Purkinje cell (primary cell): ENCODE results near the gene TNN. TPM values are rescaled to one million over a fixed set of nuclear protein-coding genes. Genes with fewer than 3 reads are reported as not detected.

Source experiments
- polyA plus RNA-seq: library from polyadenylated mRNA; unstranded; fragments of >200 nt; fragmentation: Nextera tagmentation; gene quantifications from 2 replicates; pipeline ENCODE4 v1.2.1, GENCODE V29; 2014

The TNN gene, protein sequence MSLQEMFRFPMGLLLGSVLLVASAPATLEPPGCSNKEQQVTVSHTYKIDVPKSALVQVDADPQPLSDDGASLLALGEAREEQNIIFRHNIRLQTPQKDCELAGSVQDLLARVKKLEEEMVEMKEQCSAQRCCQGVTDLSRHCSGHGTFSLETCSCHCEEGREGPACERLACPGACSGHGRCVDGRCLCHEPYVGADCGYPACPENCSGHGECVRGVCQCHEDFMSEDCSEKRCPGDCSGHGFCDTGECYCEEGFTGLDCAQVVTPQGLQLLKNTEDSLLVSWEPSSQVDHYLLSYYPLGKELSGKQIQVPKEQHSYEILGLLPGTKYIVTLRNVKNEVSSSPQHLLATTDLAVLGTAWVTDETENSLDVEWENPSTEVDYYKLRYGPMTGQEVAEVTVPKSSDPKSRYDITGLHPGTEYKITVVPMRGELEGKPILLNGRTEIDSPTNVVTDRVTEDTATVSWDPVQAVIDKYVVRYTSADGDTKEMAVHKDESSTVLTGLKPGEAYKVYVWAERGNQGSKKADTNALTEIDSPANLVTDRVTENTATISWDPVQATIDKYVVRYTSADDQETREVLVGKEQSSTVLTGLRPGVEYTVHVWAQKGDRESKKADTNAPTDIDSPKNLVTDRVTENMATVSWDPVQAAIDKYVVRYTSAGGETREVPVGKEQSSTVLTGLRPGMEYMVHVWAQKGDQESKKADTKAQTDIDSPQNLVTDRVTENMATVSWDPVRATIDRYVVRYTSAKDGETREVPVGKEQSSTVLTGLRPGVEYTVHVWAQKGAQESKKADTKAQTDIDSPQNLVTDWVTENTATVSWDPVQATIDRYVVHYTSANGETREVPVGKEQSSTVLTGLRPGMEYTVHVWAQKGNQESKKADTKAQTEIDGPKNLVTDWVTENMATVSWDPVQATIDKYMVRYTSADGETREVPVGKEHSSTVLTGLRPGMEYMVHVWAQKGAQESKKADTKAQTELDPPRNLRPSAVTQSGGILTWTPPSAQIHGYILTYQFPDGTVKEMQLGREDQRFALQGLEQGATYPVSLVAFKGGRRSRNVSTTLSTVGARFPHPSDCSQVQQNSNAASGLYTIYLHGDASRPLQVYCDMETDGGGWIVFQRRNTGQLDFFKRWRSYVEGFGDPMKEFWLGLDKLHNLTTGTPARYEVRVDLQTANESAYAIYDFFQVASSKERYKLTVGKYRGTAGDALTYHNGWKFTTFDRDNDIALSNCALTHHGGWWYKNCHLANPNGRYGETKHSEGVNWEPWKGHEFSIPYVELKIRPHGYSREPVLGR (N-terminal part only)
- polyA plus RNA-seq, result not detected in 2 replicates

DNA sequence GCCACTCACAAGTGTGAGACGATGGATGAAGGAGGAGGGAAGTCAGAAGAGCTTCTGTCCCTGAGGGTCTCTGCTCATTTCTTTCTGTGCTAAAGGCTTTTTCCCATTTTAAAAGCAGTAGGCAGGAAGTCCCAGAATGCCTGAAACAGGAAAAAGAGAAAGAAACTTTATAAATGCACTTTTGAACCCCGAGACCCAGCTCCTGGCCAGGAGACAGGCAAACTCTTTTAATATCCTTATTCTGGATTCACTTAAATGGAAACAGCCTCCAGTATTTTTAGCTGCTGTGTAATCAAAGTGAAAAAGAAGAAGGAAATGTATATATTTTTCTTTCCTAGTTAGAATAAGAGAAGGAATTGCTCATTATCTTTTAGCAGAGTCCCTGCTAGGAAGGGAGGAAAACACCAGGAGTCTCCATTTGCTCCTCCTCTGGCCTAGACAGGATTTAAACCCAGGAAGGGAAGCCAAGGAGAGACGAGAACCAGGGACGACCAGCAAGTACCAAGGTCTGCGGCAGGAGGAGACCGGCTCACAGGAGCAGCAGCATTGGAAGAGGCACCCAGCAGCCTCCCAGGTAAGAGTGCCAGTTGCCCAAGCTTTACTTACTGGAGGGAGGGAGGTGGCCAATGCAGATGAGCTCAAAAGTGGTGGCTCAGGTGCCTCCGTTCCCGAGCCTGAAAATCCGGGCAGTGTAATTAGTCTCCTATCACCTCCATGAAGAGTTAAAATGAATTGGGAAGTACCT is at the start of gene TNN:
TNN (plus strand) TSS at position 472 of the 745 bp plus-strand sequence. CDS start 9,586 bp downstream, outside the sequence.

DNA sequence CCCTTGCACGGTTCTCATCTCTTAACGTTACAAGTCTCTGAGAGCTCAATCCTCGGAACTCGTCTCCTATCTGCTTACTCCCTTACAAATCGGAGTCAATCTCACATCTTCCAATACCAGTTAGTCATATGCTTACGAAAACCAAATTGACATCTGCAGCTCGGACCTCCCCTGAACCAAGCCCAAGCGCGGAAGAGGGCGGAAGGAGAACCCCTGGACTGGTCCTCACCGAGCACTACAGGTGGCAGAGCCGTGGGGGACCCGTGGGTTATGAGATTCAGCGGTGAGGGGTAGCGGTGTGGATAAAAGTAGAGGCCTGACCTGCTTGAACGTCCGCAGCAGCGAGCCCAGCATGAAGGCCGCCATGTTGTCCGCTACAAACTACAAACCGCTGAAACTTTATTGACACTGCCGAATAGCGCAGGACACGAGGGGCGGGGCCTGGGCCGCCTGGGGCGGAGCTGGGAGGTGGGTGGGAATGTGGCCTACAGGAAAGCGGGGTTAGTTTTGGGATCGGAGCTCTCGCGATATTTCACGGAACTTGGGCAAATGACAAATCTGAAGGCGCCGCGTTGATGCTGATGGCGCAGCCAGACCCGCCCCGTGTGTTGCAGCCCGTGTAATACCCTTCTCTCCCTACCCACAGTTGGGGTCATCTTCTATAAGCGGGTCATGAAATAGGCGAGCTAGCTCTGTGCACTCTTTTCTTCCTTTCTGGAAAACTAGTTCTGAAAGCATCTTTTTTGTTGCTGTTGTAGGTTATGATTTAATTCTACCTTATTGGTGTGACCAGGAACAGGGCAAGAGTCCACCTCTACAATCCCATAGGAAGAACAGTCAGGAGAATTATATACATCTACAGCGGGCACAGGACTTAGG is 44.4 kb upstream of the TNN start, which contains the start of gene MRPS14:
MRPS14 (minus strand) TSS at position 383 of the 879 bp plus-strand sequence; CDS start at position 366, 17 bp downstream.

DNA sequence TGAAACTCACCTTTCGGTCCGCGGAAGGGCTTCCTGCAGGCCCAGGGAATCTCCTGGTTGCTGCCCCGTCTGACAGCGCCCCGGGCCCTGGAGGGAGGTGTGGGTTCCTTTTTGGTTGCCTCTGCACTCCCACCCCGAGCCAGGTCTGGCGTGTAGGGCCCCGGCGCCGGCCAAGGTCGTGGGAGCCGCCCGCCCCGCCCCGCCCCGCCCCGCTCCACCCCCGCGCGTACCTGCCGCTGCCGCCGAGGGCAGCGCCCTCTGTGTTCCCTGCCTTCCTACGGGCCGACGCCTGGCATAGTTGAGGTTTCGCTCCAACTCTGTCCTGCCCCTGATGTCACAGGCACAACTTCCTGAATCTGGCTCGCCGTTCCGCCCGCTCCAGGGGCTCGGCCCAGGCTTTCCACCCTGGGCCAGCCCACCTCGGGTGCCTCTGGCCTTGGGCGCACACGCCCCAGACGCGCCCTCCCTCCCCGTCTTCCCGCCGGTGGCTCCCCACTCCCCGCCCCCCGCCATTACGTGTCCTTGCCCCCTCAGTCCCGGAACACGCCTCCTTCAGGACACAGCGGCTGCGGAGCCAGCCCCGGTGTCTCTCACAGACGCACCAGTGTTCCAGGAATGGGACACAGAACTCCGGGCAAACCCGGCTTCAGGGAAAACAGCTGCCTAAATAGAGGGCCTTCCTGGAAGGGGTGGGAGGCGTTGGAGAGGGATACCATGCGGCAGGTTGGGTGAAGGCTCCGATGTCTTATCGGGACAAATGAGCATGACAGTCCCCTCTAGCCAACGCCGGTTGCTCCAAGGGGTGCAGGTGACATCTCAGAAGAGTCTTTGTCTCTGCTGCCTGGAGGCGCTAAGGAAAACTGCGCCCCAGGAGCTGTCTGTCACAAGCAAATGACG is 125.2 kb downstream of the TNN start, which contains the start of gene KIAA0040:
KIAA0040 (minus strand) TSS at position 147 of the 897 bp plus-strand sequence. CDS start 31,763 bp downstream, outside the sequence.

Other genes with a start within 250 kb of the TNN start
- gene CACYBP, start 67.9 kb upstream of the TNN start, polyA plus RNA-seq, result 392 and 455 TPM in 2 replicates
- 86.2 and 105 TPM in 2 replicates for gene MRPS14, start 44.4 kb upstream of the TNN start, polyA plus RNA-seq
- gene KIAA0040, start 124.9 kb downstream of the TNN start, polyA plus RNA-seq, result not detected in 2 replicates